Psoas muscle (tissue), 8 donors: ENCODE results near the gene DOCK1. TPM values are rescaled to one million over a fixed set of nuclear protein-coding genes. Genes with fewer than 3 reads are reported as not detected.

Experiments
- ATAC-seq, 4 donors: fragments of 200-7000 bp; cut with Tn5 transposase; one replicate each; pipeline ENCODE4 v1.9.1; 2020; ENCODE audit warnings: moderate library complexity in 3 of 4, mild to moderate bottlenecking in 2 of 4
- DNase-seq, 2 donors: peaks; one replicate each; pipeline ENCODE4 v3.0.0-alpha.2; 2020
- H3K27ac ChIP-seq: fragments of 200-600 bp; one replicate; pipeline ENCODE4 v1.8.0; 2022
- H3K27me3 ChIP-seq, 3 donors: fragments of 200-600 bp in 1 of 3; one replicate each; pipeline versions ENCODE4 v1.6.1 to v1.8.0; 2013 to 2022; ENCODE audit warnings: low read length in 2 of 3, mild to moderate bottlenecking in 2 of 3, moderate library complexity in 1 of 3; ENCODE audit not compliant: insufficient read depth in 3 of 3
- H3K36me3 ChIP-seq, 2 donors: fragments of 200-600 bp in 1 of 2; one replicate each; pipeline versions ENCODE4 v1.6.1 to v1.8.0; 2013 to 2022; ENCODE audit warnings: low read depth in 1 of 2, mild to moderate bottlenecking in 1 of 2, moderate library complexity in 1 of 2; ENCODE audit not compliant: insufficient read depth in 1 of 2
- H3K4me1 ChIP-seq: fragments of 200-600 bp; one replicate; pipeline ENCODE4 v1.8.0; 2022
- H3K4me3 ChIP-seq: fragments of 200-600 bp; one replicate; pipeline ENCODE4 v1.8.0; 2022; ENCODE audit warnings: mild to moderate bottlenecking
- H3K9me3 ChIP-seq: fragments of 200-600 bp; one replicate; pipeline ENCODE4 v1.8.0; 2022
- WGBS, 3 donors: extraction: QIAGEN DNeasy Blood & Tissue Kit; methylation state at CpG; one replicate each; pipeline versions ENCODE4 v1.1.6 to v1.1.7; 2013; 5-methylcytosine and 5-hydroxymethylcytosine counted together
- intact Hi-C, 2 donors: fragments of 100-400 bp; cut with DNase I; formaldehyde crosslinking; loops; one replicate each; pipeline versions ENCODE4 v1.11.0 to v1.14.2; 2022
- polyA plus RNA-seq, 3 donors: library from polyadenylated mRNA; stranded (reverse); fragments of 200-250 nt; gene quantifications; one replicate each; pipeline ENCODE4 v1.2.3, GENCODE V29; 2013
- total RNA-seq, 4 donors: library from RNA; stranded (reverse); fragmentation: NEBNext Ultra II Directional in 2 of 4; extraction: Animal tissue kit (Norgen Biotek cat#: 25700) in 2 of 4; gene quantifications; one replicate each; pipeline versions ENCODE4 v1.2.1 to v1.2.4, GENCODE V29; 2021 to 2023
- TF ChIP-seq, protein P1 (sequence below): fragments of 200-600 bp; IDR thresholded peaks from one replicate; pipeline ENCODE4 v1.8.0; 2022; ENCODE audit warnings: antibody characterized with exemption
- donor health status: healthy with polysubstance abuse.
- donor health status: DM: no; HTN: no; CAD: no; lungs with moderate emphysema.
- donor health status: Bipolar disorder and iron deficiency.
- donor health status: healthy.
- donor health status: DM: yes; HTN: yes; CAD: no.
- donor health status: DM: no; HTN: no; CAD: no.
- donor health status: DM: no; HTN: no; CAD: no.
- donor health status: DM: yes; HTN: yes; CAD: no.

Gene DOCK1
- total and polyA plus RNA-seq, 7 donors: 2.1 to 11.3 (median 5.4) TPM

DNA sequence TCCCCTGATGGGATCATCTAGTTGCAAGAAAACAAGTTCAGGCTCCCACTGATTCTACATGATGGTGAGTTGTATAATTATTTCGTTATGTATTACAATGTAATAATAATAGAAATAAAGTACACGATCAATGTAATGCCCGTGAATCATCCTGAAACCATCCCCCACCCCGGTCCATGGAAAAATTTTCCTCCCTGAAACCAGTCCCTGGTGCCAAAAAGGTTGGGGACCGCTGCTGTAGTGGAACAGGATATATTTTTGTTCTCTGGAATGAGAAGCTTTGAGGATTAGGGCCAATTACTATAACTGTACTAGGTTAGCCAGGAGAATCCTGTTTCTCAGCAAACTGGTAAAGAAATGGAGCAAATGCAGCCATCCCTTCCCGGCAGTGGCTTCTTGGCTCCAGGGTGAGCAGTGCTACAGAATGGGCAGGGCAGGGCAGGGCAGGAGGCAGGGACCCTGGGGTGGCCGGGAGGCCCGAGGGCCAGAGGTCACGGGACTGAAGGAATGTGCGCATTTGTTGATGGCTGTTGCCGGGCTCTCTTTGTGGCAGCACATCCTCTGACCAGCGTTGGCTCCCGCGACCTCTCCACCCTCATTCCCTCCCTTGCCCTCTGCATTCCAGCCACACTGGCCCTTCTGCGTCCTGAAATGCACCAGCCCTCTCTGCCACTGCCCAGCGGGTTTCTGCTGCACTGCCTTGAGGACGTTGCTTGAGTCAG lies 481.5 kb downstream of the DOCK1 start:
- H3K36me3 ChIP-seq: peaks cover 0 to 8% of the 10 kb centered on the region in 2 donors
- WGBS, 3 donors: 82 to 86% (median 82%) methylated on average over 17 of the region's 17 CpGs

DNA sequence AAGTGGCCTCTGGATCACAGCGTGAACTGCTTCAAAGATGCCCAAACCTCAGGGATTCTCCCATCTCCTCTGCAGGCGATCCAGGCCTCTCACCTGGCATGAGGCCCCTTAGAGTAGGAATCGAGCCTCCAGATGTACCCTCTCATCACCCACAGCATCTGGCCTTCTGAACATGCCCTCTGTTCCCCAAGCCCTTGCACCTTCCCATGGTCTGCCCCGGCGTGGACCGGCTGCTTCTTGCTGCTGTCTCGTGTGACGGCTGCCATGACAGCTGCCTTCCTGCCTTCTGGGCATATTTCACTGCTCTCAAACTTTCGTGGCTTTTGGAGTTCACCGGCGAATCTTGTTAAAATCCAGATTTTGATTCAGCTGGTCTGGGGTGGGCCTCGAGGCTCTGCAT lies 486.6 kb downstream of the DOCK1 start:
- H3K4me1 ChIP-seq: no peaks in the 10 kb centered on the region
- H3K4me3 ChIP-seq: no peak overlapping the region
- H3K27ac ChIP-seq: no peak overlapping the region
- ATAC-seq (no peak), DNase-seq (no peak)
- no peaks in the 10 kb centered on the region for H3K9me3 ChIP-seq
- TF ChIP-seq, protein P1, sequence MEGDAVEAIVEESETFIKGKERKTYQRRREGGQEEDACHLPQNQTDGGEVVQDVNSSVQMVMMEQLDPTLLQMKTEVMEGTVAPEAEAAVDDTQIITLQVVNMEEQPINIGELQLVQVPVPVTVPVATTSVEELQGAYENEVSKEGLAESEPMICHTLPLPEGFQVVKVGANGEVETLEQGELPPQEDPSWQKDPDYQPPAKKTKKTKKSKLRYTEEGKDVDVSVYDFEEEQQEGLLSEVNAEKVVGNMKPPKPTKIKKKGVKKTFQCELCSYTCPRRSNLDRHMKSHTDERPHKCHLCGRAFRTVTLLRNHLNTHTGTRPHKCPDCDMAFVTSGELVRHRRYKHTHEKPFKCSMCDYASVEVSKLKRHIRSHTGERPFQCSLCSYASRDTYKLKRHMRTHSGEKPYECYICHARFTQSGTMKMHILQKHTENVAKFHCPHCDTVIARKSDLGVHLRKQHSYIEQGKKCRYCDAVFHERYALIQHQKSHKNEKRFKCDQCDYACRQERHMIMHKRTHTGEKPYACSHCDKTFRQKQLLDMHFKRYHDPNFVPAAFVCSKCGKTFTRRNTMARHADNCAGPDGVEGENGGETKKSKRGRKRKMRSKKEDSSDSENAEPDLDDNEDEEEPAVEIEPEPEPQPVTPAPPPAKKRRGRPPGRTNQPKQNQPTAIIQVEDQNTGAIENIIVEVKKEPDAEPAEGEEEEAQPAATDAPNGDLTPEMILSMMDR: no peak
- intact Hi-C loops: no loop called here
- WGBS, 3 donors: 65 to 77% (median 70%) methylated on average over 12 of the region's 12 CpGs
- no peaks in the 10 kb centered on the region for H3K36me3 ChIP-seq
- H3K27me3 ChIP-seq: no peaks in the 10 kb centered on the region

More for the DNA sequence above, 481.5 kb downstream of the DOCK1 start:
- TF ChIP-seq, protein P1: no peak
- DNase-seq (no peak), ATAC-seq (no peak)
- no peaks in the 10 kb centered on the region for H3K27me3 ChIP-seq
- no peak overlapping the region for H3K27ac ChIP-seq
- intact Hi-C loops: no loop called here
- H3K4me1 ChIP-seq: no peaks in the 10 kb centered on the region
- no peak overlapping the region for H3K4me3 ChIP-seq
- no peaks in the 10 kb centered on the region for H3K9me3 ChIP-seq

DNA sequence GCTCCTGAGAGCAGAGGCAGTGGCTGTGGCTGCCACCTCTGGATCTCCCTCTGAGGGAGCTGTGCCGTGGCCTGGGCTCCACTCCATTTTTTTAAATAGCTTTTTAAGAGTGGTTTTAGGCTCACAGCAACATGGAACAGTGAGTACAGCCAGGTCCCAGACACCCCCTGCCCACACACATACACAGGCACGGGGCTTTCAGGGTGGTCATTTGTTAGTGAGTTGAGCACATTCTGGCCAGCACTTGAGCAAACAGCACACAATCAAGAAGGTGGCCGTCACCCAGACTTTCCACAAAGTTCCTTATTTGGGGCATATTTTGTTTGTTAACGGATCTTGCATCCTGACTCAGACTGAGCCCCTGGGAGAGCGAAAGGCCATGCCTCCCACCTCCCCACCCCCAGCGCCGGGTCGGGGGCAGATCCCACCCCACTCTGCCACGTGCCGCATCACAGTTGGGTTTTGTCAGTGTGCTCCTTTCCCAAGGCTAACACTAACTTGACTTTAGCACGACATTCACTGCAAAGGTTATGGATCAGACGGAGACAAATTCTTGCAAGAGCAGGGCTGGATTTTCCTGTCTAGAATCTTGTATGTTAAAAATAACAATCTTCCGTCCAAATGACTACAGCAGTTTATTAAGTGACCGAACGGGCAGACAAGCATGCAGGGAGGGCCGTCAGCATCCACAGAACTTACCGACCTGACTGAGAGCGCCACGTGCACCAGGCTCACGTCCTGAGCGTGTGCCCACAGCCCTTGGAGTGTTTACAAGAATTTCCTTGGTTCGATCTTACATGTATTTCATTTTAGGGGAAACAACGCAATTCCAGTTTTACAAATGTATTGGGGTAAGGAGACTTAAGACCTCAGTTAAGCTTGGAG lies 487.4 kb downstream of the DOCK1 start:
- 74 to 86% (median 82%) methylated on average over 23 of the region's 23 CpGs for WGBS, 3 donors
- ATAC-seq (no peak), DNase-seq (no peak)
- H3K27me3 ChIP-seq: no peaks in the 10 kb centered on the region
- H3K4me3 ChIP-seq: no peak overlapping the region
- no peaks in the 10 kb centered on the region for H3K4me1 ChIP-seq
- no peaks in the 10 kb centered on the region for H3K36me3 ChIP-seq
- no peaks in the 10 kb centered on the region for H3K9me3 ChIP-seq
- intact Hi-C loops: no loop called here
- H3K27ac ChIP-seq: no peak overlapping the region
- TF ChIP-seq, protein P1: no peak

DNA sequence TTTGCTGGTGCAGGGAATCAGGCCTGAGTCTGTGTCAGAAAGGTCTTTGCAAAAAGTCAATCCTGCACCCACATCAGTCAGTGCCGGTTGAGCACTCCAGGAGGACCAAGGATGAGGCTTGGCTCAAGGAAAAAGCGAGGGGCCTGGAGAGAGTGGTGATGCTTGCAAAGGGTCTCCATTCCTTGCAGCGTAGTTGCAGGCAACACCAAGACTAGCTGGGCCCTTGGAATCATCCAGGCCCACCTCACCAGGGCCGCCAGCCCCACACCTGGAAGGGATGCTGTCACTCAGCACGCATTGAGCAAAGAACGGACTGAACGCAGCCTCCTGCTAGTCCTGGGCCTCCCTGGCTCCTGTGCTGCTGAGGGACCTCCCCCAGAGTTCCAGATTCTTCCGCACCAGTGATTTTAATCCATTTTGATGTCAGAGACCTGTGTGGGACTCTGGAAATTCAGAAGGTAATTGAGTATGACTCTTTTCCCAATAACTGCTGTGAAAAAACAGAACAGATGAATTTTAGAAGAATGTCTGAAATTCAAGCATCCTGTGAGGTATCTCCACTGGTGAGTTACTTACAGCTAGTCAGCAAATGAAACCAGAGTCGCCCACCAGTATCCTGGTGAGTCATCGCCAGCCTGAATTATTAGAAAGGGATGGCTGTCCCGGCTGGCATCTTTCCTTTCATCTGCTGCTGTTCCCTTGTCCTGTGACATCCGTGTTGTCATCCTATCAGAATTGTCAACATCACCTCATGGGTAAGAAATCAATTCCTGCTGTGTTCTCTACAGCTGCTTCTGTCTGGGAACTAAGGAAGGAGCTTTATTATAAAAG lies 493.1 kb downstream of the DOCK1 start:
- Histone ChIP-seq H3K27me3 (no peaks in the 10 kb centered on the region), H3K9me3 (no peaks in the 10 kb centered on the region), H3K4me1 (no peaks in the 10 kb centered on the region), H3K36me3 (no peaks in the 10 kb centered on the region), H3K27ac (no peak overlapping the region), H3K4me3 (no peak overlapping the region)
- ATAC-seq (no peak), DNase-seq (no peak)
- 77 to 80% (median 78%) methylated on average over 11 to 12 of the region's 12 CpGs for WGBS, 3 donors
- TF ChIP-seq, protein P1: no peak
- intact Hi-C loops: no loop called here
